DMS79 (cell line): Measurements from ENCODE around the gene FOXD1.
A peak's percentile ranks its signal among the peaks of the same experiment; 100 is the strongest.

Experiments
- DNase-seq: peaks from one replicate; lab custom pipeline; 2025; lab: John Stamatoyannopoulos, UW

Gene FOXD1

DNA sequence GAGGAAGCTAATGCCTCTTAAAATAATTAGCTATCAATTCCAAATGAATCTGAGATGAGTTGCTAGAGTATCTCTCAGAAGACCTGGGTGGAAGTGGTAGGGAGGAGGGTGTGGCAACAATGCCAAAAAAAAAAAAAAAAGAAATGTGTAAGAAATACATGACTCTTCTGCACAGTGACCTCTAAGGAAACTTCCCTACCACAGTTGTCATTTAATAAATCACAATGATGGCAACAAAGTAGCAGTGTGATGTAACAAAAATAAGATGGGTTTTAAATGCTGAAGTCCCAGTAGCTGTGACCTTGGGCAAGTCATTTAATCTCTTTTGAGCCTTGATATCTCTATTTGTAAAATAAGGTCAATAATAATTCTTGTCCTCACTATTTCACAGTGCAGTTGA, 7.2 kb downstream of the FOXD1 start:
- no peak for DNase-seq

GRCh38 chr5:73440262-73440661, 8.3 kb downstream of the FOXD1 start:
- DNase-seq: no peak

DNA sequence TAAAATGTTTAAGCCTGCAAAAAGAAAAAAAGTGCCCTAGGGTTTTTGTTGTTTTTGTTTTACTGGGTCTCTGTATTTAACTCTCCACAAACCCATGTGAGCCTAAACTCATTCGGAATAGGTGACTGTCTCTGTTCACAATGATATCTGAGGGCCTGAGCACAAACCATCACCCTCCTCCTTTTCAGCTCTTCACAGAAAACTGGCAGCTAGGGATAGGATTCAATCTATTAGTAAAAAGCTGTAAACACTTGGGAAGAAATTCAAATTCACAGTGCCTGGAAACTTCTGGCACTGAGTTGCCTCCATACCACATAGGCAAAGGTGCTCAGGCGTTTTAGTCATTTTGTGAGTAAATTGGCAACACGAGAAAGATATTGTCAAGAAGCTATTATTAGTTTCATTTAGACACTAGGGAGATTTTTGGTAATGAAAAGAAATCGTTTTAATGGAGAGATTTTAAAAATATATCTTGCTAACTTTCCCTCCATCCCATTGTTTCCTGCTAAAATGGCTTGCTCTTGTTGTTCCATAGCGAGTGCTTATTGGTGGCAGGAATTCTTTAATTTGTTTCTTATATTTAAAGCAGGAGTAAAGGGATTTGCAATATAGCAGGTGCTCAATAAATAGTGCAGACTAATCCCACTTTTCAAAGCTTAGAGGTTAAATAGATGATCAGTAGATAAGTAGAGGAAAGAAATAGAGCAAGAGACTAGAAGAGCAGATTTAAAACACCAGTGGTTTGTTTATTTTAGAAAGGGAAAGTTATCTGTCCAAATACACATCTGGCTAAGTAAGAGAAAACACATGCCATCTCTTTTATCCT, 9.7 kb downstream of the FOXD1 start:
- no peak for DNase-seq

DNA sequence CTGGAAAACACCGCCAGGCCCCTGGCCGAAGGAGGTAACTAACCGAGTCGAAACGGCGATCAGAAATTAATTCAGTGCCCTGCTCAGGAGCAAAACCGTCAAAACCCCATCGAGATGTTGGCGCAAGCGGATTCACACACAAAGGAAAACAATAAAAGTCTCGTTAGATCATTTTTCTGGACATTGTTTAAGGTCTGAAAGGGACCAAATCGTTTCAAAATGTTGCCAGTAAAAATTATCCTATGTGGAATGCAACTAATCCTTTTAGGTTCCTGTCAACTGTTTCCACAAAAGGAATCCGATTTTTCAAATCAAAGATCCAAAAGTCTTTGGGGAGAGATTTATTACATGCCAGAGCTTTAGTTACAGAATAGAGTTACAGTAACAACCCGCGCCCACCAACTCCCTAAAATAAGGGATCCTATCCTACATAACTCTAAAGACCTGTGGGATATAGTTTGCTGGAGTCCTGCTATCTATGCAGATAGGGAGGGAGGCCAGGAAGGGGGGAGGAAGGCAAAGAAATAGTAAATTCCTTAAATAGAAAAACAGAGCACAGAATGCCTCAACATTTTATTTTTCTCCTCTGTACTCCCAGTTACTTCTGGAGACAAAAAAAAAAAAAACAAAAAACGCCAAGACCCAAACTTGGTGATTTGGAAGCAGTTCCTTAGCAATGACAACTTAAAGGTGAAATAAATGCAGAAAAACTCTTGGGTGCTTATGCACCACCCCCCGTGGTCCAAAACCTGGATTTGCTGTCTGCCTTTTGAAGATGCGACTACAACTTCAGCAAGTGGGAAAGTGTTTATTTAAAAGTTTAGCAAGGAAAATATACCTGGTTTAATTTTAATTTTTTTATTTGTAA, 10.6 kb downstream of the FOXD1 start:
- no peak for DNase-seq

DNA sequence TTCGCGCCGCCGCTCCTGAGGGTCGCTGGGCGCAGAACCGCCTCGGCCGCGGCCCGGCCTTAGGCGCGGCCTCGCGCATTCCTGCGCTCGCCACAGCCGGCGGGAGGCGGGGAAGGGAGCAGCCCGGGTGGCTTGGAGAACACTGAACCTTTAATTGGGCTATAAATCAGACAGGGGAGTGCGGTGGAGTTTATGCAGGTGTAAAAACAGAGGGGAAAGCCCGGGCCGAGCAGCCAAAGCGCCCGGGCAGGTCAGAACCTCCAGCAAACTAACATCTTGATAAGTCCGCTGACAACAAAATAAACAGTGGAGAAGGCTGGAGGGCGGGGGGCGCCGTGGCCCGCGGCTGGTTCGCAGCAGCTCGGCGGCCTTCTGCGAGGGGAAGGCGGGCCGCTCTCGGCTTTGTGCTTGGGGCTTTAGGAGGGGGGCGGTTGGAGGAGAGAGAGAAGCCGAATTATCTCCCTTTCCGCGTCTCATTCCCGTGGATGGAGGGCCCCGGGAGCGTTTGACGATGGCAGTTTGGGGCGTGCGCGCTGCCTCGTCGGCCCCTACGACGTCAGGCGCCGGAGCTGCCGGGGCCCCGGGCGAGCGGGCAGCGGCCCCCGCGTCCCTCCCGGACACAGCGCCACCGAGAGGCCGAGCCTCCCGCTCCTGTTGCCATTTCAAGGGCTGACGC, 11.3 kb downstream of the FOXD1 start:
- no peak for DNase-seq

GRCh38 chr5:73436535-73437100, 12.0 kb downstream of the FOXD1 start:
- DNase-seq: no peak

DNA sequence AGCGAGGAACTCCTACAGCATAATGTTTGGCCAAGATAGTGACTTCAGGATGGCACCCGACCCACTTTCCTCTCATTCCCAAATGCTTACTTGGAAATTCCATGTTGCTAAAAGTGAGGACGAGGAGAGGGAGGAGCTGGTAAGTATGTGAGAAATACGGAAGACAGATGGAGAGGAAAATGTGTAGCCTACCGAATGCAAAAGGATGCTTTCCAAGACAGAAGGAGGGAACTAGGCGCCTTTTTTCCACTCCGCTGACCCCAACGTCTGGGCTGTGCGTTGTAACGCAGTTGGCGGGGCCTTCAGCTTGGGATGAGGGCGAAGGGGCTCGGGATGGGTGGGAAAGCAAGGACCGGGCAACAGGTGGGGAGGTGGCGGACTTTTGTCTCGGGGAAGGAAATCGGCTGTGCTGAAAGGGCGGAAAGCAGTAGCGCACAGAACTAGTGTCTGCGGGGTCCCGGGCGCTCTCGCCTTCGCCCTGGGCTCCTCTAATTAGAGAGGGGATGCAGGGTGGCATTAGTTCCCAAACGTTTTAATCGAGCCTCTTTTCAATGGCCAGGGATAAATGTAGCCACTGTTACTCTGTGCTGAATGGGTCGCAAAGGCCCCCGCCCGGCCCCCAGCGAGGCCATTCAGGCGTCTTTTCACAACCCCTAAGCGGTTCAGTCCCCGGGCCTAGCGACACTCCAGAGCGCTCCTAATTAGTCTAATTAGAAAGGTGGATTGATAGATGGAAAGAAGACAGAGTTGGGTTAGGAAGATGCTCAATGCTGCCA, 12.6 kb downstream of the FOXD1 start:
- no peak for DNase-seq

DNA sequence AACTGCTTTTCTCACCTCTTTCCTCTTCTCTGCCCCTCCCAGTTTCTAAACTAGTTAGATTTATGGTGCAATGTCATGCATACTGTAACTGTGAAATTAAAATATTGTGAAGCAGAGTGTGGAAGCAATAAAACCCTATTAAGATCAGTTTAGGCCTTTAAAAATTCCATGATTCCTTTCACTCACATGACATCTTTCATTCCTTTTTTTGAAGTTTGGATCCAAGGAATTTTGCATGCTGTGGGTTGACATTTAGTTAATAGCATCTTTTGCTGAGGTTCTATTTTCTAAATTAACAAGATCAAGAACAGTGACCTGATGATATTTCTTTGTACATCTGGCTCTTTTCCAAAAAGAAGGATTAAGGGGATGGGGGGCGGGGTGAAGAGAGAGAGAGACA, 13.7 kb downstream of the FOXD1 start:
- no peak for DNase-seq

- no peak for DNase-seq
These were observed 14.1 kb downstream of the FOXD1 start for GRCh38 chr5:73434461-73434860.

DNA sequence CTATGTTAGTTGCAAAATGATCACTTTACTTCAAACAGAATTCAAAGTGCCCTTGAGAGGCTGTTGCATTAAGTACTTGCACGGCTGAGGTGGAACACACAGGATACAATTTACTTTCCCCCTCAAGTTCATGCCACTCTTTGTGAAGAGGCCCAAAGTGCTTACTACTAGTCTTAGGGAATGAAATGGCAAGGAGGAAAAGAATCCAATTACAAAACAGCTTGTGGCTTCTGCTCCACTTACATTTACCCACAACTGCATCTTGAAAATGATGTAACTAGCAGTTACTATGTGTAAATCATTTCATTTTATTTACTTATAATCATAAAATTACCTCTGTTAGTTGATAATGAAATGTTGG, 14.6 kb downstream of the FOXD1 start:
- peak; percentile 93 for DNase-seq

DNA sequence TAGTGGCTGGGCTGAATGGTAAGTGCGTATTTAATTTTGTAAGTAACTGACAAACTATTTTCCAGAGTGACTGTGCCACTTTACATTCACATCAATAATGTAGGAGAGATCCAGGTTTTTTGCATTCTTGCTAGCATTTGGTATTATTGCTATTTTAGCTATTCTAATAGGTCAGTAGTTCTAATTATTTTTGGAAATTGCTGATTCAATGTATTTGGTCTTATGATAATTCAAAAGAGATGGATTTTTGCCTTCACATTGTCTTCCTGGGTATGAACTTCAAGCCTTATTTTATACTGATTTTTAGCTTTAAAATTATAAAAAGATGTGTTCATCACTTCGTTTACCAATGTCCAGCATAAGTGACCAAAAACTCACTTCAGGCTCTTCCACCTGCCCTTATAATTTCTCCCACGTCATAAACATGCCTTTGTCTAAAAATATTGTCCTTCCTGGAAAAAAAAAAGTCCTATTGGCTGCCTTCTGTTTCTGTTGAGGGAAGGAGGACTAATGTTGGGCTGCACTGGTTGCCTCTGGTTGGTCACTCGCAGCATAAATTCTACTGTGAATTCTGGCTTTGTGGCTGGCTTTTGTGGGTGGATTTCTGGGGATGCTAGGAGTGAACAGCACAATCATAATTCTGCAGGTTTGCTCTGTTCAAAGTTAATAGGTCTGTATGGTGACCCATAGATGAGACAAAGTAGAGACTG, 15.2 kb downstream of the FOXD1 start:
- DNase-seq: no peak

GRCh38 chr5:73431204-73431851, 17.2 kb downstream of the FOXD1 start:
- no peak for DNase-seq

DNA sequence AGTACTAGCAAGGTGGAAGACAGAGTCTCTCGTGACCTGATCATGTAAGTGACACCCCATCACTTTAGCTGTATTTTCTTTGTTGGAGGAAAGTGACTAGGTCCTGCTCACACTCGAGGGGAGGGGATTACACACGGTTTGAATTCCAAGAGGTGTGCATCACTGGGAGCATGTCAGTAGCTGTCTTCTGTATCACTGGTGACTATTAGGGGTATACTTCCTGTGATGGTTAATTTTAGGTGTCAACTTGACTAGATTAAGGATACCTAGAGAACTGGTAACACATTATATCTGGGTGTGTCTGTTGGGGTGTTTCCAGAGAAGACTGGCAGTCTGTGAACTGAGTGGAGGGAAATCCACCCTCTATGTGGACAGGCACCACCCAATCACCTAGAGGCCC, 22.5 kb downstream of the FOXD1 start:
- no peak for DNase-seq

GRCh38 chr5:73424556-73424977, 24.0 kb downstream of the FOXD1 start:
- DNase-seq: no peak

DNA sequence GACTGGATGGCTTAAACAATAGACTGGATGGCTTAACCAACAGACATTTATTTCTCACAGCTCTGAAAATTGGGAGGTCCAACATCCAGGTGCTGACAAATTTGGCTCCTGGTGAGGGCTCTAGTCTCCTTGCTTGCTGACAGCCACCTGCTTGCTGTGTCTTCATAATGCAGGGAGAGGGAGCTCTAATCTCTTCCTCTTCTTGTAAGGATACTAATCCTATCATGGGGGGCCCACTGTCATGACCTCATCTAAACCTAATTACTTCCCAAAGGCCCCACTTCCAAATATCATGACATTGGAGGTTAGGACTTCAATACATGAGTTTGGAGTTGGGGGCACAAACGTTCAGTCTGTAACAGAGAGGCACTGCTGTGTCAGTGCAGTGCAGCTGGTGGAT, 26.4 kb downstream of the FOXD1 start:
- DNase-seq: no peak

DNA sequence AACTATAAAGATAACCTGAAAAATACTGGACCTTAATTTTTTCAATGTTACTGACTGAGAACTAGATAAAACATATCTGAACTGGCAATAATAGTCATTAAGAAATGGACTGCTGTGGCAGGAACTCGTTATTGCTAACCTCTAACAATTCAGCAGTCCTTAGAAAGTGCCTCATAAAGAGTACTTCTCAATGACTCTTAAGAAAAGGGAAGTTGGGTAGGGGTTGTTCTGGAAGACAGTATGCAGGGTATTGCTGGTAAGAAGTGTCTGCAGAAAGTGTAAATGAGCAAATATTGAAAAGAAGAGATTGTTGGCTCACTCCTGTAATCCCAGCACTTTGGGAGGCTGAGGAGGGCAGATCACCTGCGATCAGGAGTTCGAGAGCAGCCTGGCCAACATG, 27.9 kb downstream of the FOXD1 start:
- DNase-seq: no peak

- DNase-seq: no peak
These were observed 28.8 kb downstream of the FOXD1 start for GRCh38 chr5:73419465-73420390.

DNA sequence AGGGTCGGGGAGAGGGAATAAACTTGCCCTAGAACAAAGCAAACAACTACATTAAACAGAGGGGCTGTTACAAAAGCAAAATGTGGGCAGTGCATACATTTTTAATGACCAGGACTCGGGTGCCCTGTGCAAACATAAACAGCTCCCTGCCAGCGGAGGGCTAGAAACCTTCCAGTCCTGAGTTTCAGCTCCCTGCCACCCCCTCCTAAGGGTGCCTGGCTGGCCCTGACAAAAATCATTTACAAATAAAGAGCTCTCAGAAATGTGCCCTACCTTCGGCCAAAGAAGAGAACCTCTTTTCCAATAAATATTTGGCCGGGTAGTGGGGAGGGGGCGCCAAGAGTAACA, 29.5 kb downstream of the FOXD1 start:
- no peak for DNase-seq

DNA sequence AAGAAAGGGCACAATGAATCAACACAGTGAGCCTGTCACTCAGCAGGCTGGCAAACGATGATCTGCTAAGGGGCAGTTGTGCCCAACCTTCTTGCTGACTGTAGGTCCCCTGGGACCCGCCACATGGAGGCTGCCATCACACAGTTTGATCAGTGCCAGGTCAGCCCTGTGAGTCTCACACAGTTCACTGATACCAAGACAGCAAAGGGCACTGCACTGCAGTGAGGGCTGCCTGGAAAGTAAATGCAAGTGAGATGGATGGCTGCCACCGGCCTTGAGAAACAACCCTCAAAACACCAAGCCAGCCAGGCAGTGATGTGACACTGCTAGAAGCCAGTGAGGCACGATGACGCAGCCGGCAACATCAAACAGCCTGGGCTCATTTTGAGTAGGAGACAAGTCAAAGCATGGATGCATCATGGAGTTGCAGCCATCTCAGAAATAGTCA, 30.3 kb downstream of the FOXD1 start:
- DNase-seq: no peak
